Myocyte (in vitro differentiated cells): Measurements from ENCODE around the gene LTB. TPM values are rescaled to one million over a fixed set of nuclear protein-coding genes. Genes with fewer than 3 reads are reported as not detected.
A peak's percentile ranks its signal among the peaks of the same experiment; 100 is the strongest.

Experiments
- DNase-seq: peaks from one replicate; pipeline ENCODE4 v3.0.0-alpha.2; 2012; ENCODE audit warnings: low read depth
- polyA plus RNA-seq: library from polyadenylated mRNA; unstranded; fragments of >200 nt; gene quantifications from one replicate; pipeline ENCODE4 v1.2.1, GENCODE V29; 2012; ENCODE audit warnings: missing spikeins
- total RNA-seq: library from RNA; depleted of rRNA; stranded (reverse); fragments of >200 nt; gene quantifications from 2 replicates; pipeline ENCODE4 v1.2.3, GENCODE V29; 2014

LTB gene, protein sequence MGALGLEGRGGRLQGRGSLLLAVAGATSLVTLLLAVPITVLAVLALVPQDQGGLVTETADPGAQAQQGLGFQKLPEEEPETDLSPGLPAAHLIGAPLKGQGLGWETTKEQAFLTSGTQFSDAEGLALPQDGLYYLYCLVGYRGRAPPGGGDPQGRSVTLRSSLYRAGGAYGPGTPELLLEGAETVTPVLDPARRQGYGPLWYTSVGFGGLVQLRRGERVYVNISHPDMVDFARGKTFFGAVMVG
- total RNA-seq = 0.40 TPM in 1 of 2 replicates, not detected in the other
- 0.18 TPM for polyA plus RNA-seq

DNA sequence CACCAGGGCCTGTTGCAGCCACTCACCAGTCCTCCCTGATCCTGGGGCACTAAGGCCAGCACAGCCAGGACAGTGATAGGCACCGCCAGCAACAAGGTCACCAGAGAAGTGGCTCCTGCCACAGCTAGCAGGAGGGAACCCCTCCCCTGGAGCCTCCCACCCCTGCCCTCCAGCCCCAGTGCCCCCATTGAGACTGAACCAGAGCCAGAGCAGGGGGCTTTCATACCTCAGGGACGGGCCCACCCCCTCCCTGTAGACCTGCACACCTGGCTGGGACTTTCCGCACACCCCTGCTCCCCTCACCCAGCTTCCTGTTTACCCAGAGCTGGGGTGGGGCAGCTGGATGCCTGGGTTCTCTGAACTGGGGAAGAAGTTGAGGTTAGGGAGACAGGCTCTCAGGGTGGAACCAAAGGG, at the start of gene LTB:
Gene LTB, minus strand, starts transcription at position 195 of the 414 bp plus-strand sequence. Its CDS starts 7 bp downstream, at position 188.
- DNase-seq = no peak

DNA sequence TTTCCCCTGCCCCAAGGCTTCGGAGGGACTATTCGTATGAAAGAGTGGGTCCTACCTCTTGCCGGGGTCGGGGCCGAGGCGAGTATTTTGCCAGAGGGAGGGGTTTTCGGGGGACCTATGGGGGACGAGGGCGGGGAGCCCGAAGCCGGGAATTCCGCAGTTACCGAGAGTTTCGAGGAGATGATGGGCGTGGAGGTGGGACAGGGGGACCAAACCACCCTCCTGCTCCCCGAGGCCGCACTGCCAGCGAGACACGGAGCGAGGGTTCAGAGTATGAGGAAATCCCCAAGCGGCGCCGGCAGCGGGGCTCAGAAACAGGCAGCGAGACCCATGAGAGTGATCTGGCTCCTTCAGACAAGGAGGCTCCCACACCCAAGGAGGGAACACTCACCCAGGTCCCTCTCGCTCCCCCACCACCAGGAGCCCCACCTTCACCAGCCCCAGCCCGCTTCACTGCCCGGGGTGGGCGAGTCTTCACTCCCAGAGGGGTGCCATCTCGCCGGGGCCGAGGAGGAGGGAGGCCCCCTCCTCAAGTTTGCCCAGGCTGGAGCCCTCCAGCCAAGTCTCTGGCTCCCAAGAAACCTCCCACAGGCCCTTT, 49.6 kb upstream of the LTB start:
- no peak for DNase-seq

DNA sequence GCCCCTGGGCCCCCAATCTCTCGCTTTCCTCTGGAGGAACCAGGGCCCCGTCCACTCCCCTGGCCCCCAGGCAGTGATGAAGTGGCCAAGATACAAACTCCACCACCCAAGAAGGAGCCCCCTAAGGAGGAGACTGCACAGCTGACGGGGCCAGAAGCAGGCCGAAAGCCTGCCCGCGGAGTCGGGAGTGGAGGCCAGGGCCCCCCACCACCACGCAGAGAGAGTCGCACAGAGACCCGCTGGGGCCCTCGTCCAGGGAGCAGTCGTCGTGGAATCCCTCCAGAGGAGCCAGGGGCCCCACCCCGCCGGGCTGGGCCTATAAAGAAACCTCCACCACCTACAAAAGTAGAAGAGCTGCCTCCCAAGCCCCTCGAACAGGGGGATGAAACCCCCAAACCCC, 49.0 kb upstream of the LTB start:
- no peak for DNase-seq

DNA sequence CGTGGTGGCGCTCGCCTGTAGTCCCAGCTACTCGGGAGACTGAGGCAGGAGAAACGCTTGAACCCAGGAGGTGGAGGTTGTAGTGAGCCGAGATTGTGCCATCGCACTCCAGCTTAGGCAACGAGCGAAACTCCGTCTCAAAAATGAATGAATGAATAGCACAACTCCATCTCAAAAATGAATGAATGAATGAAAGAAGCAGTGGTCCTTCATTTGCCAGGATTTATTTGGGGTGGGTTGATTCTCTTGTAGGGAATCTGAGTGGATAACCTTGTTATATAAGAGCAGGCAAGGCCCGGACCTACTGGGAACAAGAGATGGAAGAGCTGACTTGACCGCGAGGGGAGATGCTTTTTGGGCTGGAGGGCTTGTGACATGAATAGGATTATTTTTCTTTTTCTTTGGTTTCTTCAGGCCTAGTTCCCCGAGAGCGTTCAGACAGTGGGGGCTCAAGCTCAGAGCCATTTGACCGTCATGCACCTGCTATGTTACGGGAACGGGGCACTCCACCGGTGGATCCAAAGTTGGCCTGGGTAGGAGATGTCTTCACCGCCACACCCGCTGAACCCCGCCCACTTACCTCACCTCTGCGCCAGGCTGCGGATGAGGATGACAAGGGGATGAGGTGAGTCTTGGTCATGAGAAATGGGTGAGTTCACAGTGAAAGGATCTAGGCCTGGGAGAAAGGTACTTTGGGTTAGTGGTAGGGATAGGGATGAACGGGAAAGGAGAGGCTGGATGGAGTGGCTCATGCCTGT, 48.1 kb upstream of the LTB start:
- DNase-seq = no peak

DNA sequence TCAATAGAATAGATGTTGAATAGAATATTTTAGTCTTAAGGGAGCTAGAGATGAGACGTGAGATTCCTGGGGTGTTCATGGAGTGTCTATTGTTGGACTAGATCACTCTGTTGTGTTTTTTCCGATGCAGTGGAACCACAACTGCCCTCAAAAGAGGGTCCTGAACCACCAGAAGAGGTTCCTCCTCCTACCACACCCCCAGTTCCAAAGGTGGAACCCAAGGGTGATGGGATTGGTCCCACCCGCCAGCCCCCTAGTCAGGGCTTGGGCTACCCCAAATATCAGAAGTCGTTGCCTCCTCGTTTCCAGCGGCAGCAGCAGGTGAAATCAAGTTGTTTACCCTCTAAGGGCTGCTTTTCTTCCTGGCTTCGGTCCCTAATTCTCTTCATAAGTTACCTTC, 46.8 kb upstream of the LTB start:
- DNase-seq = no peak

DNA sequence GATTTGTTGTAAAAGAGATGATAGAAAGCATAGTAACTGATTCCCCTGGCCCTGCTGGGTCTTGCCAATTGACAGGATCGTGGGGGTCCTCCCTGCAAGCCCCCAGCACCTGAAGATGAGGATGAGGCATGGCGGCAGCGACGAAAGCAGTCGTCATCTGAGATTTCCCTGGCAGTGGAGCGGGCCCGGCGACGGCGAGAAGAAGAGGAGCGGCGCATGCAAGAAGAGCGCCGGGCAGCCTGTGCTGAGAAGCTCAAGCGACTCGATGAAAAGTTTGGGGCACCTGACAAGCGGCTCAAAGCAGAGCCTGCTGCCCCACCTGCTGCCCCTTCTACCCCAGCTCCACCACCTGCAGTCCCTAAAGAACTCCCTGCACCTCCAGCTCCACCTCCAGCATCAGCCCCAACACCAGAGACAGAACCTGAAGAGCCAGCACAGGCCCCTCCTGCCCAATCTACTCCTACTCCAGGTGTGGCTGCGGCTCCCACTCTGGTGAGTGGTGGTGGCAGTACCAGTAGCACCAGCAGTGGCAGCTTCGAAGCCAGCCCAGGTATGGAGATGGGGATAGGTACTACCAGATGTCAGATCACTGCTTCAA, 45.6 kb upstream of the LTB start:
- DNase-seq = no peak

DNA sequence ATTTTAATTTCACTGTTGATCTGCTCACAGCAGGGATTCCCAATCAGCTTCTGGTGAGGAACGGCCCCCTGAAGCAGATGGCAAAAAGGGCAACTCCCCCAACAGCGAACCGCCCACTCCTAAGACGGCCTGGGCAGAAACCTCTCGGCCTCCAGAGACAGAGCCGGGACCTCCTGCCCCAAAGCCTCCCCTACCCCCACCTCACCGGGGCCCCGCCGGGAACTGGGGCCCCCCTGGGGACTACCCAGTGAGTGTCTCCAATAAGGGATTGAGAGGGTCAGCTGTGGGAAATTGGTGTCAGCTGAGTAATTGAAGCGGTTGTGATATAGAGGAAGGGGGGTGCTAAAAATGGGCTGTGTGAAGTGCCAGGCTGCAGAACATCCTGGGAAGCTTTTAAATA, 44.7 kb upstream of the LTB start:
- DNase-seq = no peak

DNA sequence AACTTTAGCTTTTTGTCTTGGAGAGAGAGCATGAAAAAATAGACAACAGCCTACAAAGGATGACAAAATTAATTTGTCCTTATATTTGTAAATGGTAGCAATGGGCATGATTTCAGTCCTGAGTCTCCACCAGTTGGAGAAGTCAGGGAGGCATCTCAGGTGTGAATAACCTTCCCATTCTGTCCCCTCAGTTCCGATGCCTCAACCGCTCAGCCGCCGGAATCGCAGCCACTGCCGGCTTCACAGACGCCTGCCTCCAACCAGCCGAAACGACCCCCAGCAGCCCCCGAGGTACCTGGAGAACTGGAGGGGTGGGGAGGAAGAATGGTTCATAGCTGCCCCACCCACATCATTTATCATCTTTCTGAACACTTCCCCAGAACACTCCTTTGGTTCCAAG, 41.8 kb upstream of the LTB start:
- no peak for DNase-seq

DNA sequence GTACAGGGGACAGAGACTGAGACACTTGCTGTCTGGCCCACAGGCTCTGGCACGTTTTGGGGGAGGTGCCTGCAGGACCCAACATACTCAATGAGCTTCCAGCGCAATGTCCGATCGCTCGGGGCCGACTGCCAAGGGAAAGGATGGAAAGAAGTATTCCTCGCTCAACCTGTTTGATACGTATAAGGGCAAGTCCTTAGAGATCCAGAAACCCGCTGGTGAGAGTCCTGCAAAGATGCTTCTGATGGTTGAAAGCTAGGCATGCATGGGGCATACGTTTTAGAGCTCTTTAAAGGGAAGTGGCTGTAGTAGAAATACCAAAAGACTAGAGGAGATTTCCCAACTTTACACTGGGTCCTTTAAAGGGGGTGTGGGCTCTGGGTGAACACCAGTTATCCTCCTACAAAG, 40.5 kb upstream of the LTB start:
- no peak for DNase-seq

DNA sequence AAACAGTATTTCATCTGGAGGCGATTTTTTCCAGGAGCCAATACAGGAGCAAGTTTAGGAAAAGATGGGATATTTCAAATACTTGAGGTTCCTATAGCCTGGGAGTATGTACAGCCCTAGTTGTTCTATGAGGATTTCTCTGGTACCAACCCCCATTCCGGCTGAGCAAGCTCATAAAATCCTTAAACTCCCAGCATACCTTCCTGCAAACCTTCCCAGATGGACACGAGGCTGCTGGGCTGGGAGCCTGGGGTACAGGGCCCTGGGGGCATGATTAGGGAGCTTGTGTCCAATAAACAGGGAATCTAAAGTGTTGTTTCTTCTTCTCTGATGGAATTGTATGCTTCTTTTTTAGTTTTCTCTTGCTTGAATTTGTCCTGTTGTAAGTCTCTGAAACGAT, 39.8 kb upstream of the LTB start:
- no peak for DNase-seq

DNA sequence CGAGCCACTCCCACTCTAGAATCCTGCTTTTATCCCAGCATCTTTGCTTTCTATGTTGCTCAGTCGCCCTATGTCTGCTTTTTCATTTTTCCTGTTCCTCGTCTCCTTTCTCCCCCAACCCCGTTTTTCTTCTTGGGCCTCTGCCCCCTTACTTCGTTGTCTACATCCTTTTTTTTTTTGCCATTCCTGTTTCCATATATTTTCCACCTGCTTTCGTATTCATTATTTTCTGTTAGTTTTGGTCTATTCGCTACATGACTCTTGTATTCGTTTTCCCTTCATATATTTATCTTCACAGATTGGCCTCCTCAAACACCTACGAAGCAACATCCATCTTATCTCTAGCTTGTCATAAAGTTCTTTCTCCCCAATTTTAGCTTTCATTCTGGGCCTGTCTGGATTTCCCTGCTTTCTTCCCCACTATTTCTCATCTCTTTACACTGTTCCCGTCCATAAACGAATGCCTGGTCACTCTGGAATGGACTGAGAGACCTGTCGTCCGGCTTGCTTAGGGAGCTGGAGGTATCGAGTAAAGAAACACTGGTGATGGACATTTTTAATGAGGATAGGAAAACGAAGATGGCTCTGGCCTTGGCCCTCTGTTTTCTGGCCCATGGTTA, 39.2 kb upstream of the LTB start:
- DNase-seq = no peak

DNA sequence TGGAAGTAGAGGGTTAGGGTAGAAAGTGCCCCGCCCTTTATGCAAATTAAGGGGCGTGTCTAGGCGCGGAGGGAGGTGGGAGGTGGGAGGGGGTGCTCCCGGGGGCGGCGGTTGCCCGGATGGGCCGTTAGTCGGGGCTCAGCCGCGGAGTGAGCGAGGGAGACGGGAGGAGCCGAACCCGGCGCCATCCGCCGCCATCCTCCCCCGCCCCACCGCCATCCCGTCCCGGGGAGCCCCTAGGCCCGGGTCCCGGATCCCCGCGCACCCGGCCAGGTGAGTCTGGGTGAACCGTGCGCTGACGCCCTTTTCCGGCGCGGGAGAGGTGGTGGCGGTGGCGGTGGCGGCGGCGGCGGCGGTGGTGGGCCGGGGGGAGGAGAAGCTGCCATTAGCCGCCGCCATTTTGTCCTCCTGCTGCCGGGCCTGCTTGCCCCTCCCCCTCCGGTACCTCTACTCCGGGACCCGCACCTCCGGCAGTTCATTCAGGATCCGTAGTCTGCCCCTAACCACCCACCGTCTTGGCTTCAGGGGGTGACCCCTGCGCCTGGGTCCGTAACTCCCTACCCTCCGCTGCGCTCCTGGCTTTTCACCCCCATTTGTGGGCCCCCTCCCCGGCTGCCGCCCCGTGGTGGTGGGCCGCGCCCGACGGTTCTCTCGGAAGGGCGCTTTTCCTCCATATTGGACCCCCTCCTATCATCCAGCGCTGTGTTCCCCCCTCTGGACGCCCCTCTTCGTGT, 38.5 kb upstream of the LTB start, which contains the start of gene PRRC2A:
Gene PRRC2A, plus strand, starts transcription at position 130 of the 734 bp plus-strand sequence. CDS start 2,075 bp downstream, outside the sequence.
- no peak for DNase-seq

DNA sequence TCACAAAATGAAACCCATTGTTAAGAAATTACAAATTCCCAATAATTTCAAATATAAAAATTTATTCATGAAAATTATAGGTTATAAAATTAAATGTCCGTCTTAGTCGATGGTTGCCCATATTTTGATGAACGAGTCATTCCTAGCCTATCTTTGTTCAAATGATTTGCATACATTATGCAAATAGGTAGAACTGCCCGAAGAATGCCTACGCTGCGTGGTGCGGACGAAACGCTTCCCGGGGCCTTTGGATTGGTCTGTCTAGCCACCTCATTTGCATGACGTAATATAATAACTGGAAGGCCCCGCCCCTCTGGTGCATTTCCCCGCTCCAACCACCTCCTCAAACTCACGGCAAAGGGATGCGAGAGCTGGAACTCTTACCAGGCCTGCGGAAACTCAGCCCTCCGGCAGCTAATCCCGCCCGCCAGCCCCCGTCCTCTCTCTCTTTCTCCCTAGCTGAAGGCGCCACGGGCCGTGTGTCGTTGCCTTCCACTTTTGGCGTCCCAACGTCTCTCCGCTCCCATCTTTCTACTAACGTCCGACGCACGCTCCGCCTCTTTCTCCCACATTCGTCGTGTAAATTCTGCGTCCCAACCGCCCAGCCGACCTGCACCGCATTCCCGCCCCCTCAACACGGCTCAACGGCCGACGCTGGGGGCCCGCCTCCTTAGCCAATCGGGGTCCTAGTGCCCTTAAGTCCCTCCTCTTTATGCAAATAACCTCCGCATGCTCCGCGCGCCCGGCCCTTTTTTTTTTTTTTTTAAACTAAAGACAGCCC, 37.8 kb upstream of the LTB start:
- peak; percentile 99 for DNase-seq

DNA sequence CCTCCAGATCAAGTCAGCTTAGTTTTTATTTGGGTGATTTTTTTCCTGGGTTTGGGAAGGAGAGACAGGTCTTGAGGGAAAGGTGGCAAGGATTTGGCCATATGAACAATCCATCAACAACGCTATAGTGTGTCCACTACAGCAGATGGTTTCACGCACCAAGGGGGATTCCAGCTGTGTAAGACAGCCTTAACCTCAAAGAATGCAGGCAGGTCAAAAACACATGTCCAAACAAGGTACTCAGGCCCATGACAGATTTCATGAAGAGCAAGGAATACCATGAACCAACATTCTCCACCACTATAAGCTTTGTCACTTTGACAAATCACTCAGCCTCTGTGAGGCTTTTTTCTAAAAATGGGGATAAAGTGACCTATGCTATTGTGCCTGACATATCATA, 34.8 kb upstream of the LTB start:
- DNase-seq = no peak

DNA sequence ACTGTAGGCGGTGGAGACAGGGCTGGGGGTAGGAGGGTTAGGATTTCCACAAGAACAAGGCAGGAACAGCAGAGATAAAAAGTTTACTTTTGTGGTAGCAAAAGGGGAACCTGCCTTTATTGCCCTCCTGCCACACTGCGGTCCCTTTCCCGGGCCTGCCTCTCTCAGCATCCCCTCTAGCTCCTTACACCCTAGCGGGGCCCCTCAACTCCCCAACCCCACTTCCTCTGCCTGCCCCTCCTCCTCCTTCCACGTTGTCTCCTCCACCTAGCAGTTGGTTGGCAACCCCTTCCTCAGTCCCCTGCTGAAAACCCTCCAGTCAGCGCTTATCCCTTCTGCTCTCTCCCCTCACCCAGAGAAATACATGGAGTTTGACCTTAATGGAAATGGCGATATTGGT, 33.5 kb upstream of the LTB start:
- no peak for DNase-seq

DNA sequence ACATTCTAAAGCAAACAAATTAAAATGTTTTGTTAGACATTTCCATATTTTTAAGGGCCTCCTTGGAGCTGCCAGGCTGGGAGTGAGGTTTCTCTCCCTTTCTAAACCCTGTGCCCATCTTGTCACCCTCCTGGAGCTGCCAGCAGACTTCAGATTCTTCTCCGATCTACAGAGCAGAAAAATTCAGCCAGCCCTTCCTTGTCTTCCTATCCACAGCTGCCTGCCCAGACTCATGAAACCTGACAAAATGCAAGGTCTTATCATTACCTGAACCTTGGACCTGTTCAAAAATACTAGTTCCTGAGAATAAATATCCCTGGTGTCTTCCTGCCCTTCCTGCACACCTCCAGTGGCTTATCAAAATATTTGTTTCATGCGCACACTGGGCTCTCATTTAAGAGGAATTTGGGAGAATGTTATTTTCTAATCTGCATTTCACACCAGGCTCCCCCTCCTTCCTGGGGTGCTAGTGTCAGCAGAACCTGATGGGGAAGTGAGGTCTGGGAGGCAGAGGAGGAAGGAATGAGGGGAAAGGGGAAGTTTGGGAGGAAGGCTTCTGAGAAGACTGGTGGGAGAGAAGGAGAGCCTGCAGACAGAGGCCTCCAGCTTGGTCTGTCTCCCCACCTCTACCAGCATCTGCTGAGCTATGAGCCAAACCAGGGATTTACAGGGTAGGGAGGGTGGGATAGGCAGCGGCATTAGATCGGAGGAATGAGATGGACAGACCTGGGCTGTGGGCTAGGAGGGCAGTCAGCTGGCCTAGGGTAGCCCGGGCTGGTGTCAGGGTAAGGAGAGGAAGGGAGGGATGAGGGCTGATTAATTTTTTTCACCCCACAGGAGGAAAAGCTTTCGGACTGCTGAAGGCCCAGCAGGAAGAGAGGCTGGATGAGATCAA, 32.7 kb upstream of the LTB start, which contains the start of gene AIF1:
Gene AIF1, plus strand, starts transcription at position 551 of the 895 bp plus-strand sequence. Its CDS starts 96 bp downstream, at position 647.
- DNase-seq = no peak

DNA sequence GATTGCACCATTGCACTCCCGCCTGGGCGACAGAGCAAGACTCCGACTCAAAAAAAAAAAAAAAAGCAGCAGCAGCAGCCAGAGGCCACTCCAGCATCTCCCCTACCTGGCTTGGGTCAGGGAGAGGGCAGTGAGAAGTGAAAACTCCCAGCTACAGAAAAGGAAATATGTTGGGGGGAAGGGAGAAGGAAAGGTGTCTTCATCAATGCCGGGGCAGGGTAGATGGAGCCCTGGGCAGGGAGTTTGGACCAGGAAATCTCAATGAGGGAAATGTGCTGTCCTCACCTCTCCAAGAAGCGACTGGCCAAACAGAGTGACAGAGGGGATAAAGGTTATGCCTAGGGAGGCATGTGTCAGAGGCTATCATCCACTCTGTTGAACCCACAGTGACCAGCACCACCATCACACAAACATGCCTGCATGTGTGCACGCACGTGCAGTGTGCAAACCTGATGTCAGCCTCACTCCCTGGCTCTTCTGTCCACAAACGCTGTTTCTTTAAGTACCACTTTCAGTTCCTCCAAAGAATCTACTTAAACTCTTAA, 31.9 kb upstream of the LTB start:
- DNase-seq = no peak

DNA sequence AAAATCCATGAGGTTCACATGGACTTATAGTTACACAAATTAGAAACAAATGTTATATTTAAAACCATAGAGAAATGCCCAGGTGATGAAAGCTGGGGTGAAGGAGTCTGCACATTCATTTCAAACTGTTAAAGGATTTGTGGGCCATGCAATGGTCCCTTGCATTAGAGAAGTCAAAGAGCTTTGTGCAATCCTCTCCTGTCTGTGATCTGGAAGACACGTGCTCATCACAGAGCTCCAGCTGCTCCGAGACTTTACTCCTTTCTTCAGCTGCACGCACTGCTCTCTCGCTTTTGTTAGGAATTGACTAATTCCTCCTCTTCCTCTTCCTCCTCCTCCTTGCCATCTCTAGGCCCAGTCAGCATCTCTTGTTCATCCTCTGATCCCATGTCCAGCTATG, 28.7 kb upstream of the LTB start:
- DNase-seq = no peak
